ENCODE measurements around the gene PARM1. TPM values are rescaled to one million over a fixed set of nuclear protein-coding genes. Genes with fewer than 3 reads are reported as not detected.

The PARM1 gene
- total RNA-seq, 2 donors from 2014 or later, result 0.11 TPM; not detected in 1

- no peaks in the 10 kb centered on the region for H3K4me1 Mint-ChIP-seq
- H3K4me3 Mint-ChIP-seq, result no peak overlapping the region
- peaks cover 10% of the 10 kb centered on the region for H3K27me3 Mint-ChIP-seq
- no peak for ATAC-seq (replicated peaks)
- H3K36me3 Mint-ChIP-seq (ENCODE audit: low read depth), result no peaks in the 10 kb centered on the region
- no peak overlapping the region for H3K27ac Mint-ChIP-seq
- H3K9me3 Mint-ChIP-seq, result no peaks in the 10 kb centered on the region
These were observed 20.7 kb downstream of the PARM1 start for GRCh38 chr4:74953647-74954046.

- peaks cover 13% of the 10 kb centered on the region for H3K27me3 Mint-ChIP-seq
- peaks cover 5% of the 10 kb centered on the region for H3K9me3 Mint-ChIP-seq
- ATAC-seq (replicated peaks), result no peak
- H3K27ac Mint-ChIP-seq, result no peak overlapping the region
- H3K4me1 Mint-ChIP-seq, result no peaks in the 10 kb centered on the region
- H3K4me3 Mint-ChIP-seq, result no peak overlapping the region
- H3K36me3 Mint-ChIP-seq (ENCODE audit: low read depth), result no peaks in the 10 kb centered on the region
These were observed 26.0 kb downstream of the PARM1 start for GRCh38 chr4:74958881-74959280.

- Mint-ChIP-seq H3K27me3 (peaks cover 12% of the 10 kb centered on the region), H3K36me3 (ENCODE audit: low read depth) (no peaks in the 10 kb centered on the region), H3K27ac (no peak overlapping the region), H3K9me3 (peaks cover 5% of the 10 kb centered on the region), H3K4me3 (no peak overlapping the region), H3K4me1 (no peaks in the 10 kb centered on the region)
- no peak for ATAC-seq (replicated peaks)
These were observed 28.3 kb downstream of the PARM1 start for GRCh38 chr4:74961230-74961629.

DNA sequence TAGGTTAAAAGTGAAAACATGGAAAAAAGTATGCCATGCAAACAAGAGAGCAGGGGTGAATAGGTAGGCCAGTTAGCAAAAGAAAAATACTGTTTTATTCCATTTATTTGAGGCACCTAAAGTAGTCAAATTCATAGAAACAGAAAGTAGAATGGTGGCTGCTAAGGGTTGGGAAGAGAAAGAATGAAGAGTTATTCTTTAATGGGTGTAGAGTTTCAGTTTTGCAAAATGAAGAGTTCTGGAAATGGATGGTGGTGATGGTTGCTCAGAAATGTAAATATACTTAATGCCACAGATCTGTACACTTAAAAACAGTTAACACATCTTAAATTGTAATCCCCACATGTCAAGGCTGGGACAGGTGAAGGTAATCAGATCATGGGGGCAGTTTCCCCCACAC is 29.7 kb downstream of the PARM1 start:
- Mint-ChIP-seq H3K36me3 (ENCODE audit: low read depth) (no peaks in the 10 kb centered on the region), H3K9me3 (peaks cover 5% of the 10 kb centered on the region), H3K4me1 (no peaks in the 10 kb centered on the region), H3K27ac (no peak overlapping the region), H3K27me3 (peaks cover 5% of the 10 kb centered on the region), H3K4me3 (no peak overlapping the region)
- no peak for ATAC-seq (replicated peaks)

DNA sequence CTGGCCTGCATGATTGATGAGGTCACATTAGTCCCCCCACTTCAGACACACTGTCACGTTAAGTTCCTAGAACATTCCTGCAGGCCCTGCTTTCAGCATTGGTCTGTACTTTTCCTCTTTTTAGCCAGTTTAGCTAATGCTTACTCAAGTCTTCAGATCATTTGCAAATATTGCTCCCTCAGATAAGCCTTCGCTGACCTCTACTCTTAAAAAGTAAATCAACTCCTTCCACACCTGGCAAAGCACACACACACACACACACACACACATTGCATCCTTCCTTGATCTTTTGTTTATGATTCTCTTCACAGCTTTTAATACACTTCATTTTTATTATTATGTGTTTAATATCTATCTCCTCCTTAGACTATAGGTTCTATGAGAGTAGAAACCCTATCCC is 31.4 kb downstream of the PARM1 start:
- no peaks in the 10 kb centered on the region for H3K4me1 Mint-ChIP-seq
- peaks cover 5% of the 10 kb centered on the region for H3K9me3 Mint-ChIP-seq
- no peak for ATAC-seq (replicated peaks)

GRCh38 chr4:74967324-74967723 is 34.4 kb downstream of the PARM1 start:
- Mint-ChIP-seq H3K27ac (no peak overlapping the region), H3K4me1 (no peaks in the 10 kb centered on the region), H3K9me3 (peaks cover 3% of the 10 kb centered on the region), H3K4me3 (no peak overlapping the region), H3K27me3 (peaks cover 3% of the 10 kb centered on the region), H3K36me3 (ENCODE audit: low read depth) (no peaks in the 10 kb centered on the region)
- ATAC-seq (replicated peaks), result no peak

More for the DNA sequence above, 31.4 kb downstream of the PARM1 start:
- H3K27me3 Mint-ChIP-seq, result peaks cover 3% of the 10 kb centered on the region
- no peak overlapping the region for H3K4me3 Mint-ChIP-seq
- H3K27ac Mint-ChIP-seq, result no peak overlapping the region
- H3K36me3 Mint-ChIP-seq (ENCODE audit: low read depth), result no peaks in the 10 kb centered on the region

GRCh38 chr4:74968456-74969164 is 35.7 kb downstream of the PARM1 start:
- peaks cover 2% of the 10 kb centered on the region for H3K9me3 Mint-ChIP-seq
- ATAC-seq (replicated peaks), result no peak
- H3K27me3 Mint-ChIP-seq, result no peaks in the 10 kb centered on the region

GRCh38 chr4:74969507-74970474 is 36.9 kb downstream of the PARM1 start:
- no peaks in the 10 kb centered on the region for H3K27me3 Mint-ChIP-seq
- no peak for ATAC-seq (replicated peaks)
- H3K36me3 Mint-ChIP-seq (ENCODE audit: low read depth), result no peaks in the 10 kb centered on the region
- H3K27ac Mint-ChIP-seq, result no peak overlapping the region
- H3K9me3 Mint-ChIP-seq, result peaks cover 4% of the 10 kb centered on the region
- H3K4me3 Mint-ChIP-seq, result no peak overlapping the region
- no peaks in the 10 kb centered on the region for H3K4me1 Mint-ChIP-seq

More at GRCh38 chr4:74968456-74969164, 35.7 kb downstream of the PARM1 start:
- Mint-ChIP-seq H3K27ac (no peak overlapping the region), H3K36me3 (ENCODE audit: low read depth) (no peaks in the 10 kb centered on the region), H3K4me1 (no peaks in the 10 kb centered on the region), H3K4me3 (no peak overlapping the region)

- no peak overlapping the region for H3K27ac Mint-ChIP-seq
- H3K27me3 Mint-ChIP-seq, result peaks cover 3% of the 10 kb centered on the region
- H3K4me1 Mint-ChIP-seq, result no peaks in the 10 kb centered on the region
- H3K4me3 Mint-ChIP-seq, result no peak overlapping the region
- peaks cover 8% of the 10 kb centered on the region for H3K9me3 Mint-ChIP-seq
- no peaks in the 10 kb centered on the region for H3K36me3 Mint-ChIP-seq (ENCODE audit: low read depth)
- ATAC-seq (replicated peaks), result no peak
These were observed 37.7 kb downstream of the PARM1 start for GRCh38 chr4:74970577-74970976.

DNA sequence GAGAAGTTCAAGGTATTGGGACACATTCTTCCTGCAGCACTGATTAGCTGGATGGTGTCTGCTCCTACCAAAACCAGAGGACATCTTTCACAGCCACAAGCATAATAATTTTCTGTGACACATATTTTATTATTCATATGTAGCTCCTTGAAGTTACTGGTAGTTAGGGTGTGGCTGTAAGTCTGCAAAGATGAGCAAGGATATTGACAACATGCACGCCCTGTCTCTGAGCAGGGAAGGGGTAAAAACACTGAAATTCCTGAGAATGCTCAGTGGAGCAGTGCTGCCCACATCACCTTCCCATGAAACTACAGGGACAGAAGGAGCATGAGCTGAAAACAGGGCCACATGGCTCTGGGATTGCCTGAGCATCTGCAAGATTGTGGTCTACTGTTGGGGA is 38.9 kb downstream of the PARM1 start:
- Mint-ChIP-seq H3K27ac (no peak overlapping the region), H3K27me3 (peaks cover 3% of the 10 kb centered on the region), H3K36me3 (ENCODE audit: low read depth) (no peaks in the 10 kb centered on the region), H3K4me3 (no peak overlapping the region), H3K9me3 (peaks cover 8% of the 10 kb centered on the region), H3K4me1 (no peaks in the 10 kb centered on the region)
- no peak for ATAC-seq (replicated peaks)

- H3K4me1 Mint-ChIP-seq, result no peaks in the 10 kb centered on the region
- peaks cover 12% of the 10 kb centered on the region for H3K9me3 Mint-ChIP-seq
- no peaks in the 10 kb centered on the region for H3K36me3 Mint-ChIP-seq (ENCODE audit: low read depth)
- H3K27me3 Mint-ChIP-seq, result peaks cover 3% of the 10 kb centered on the region
- H3K4me3 Mint-ChIP-seq, result no peak overlapping the region
- no peak for ATAC-seq (replicated peaks)
- H3K27ac Mint-ChIP-seq, result no peak overlapping the region
These were observed 42.2 kb downstream of the PARM1 start for GRCh38 chr4:74975082-74975481.

DNA sequence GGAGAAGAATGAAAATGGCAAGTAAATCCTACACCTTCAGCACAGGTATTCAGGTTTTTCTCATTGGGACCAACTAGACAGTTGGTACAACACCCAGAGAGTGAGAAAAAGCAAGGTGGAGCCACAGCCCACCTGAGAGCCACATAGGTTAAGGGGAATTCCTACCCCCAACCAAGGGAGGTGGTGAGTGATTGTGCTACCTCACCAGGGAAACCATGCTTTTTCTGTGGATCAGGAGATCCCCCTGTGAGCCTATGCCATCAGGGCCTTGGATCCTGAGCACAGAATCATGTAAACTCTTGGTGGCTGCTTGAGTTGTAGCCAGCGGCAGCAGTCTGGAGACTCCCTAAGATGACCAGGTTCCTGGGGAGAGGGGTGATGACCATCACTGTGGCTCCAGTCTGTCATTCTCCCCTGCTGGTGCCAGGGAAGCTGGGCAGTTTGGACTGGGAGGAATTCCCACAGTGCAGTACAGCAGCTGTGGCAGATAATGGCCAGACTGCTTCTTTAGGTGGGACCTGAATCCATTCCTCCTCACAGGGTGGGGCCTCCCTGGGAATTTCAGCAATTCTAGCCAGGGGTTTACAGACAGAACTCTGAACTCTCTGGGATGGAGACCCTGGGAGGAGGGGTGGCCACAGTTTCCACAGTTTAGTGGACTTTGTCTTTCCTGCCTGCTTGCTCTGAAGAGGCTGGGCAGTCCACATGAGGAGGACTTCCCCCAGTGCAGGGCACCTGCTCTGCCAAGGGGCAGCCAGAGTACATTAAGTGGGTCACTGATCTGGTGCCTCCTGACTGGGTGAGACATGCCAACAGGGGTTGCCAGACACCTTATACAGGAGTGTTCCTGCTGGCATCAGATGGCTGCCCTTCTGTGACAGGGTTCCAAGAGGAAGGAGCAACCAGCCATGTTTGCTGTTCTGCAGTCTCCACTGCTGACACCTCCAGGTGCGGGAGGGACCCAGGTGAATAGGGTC is 43.2 kb downstream of the PARM1 start:
- H3K4me3 Mint-ChIP-seq, result no peak overlapping the region
- H3K27ac Mint-ChIP-seq, result no peak overlapping the region
- no peaks in the 10 kb centered on the region for H3K4me1 Mint-ChIP-seq
- H3K27me3 Mint-ChIP-seq, result peaks cover 3% of the 10 kb centered on the region
- ATAC-seq (replicated peaks), result no peak
- H3K36me3 Mint-ChIP-seq (ENCODE audit: low read depth), result no peaks in the 10 kb centered on the region
- H3K9me3 Mint-ChIP-seq, result peaks cover 12% of the 10 kb centered on the region

- no peak overlapping the region for H3K27ac Mint-ChIP-seq
- ATAC-seq (replicated peaks), result no peak
- H3K36me3 Mint-ChIP-seq (ENCODE audit: low read depth), result no peaks in the 10 kb centered on the region
- H3K4me3 Mint-ChIP-seq, result no peak overlapping the region
- H3K9me3 Mint-ChIP-seq, result peaks cover 3% of the 10 kb centered on the region
- H3K4me1 Mint-ChIP-seq, result no peaks in the 10 kb centered on the region
- H3K27me3 Mint-ChIP-seq, result peaks cover 3% of the 10 kb centered on the region
These were observed 49.8 kb downstream of the PARM1 start for GRCh38 chr4:74982546-74983252.

Data from activated T-helper 17 cell treated with anti-CD3 and anti-CD28 coated beads, Interleukin-2, amount 50 U/mL, for 72 hours (primary cell).